Posterior vena cava (tissue), 2 donors: ENCODE results near the gene CELF1. TPM values are rescaled to one million over a fixed set of nuclear protein-coding genes. Genes with fewer than 3 reads are reported as not detected.
A peak's percentile ranks its signal among the peaks of the same experiment; 100 is the strongest.

Source experiments
- DNase-seq: peaks from one replicate; pipeline ENCODE4 v3.0.0-alpha.2; 2020; ENCODE audit warnings: low spot score
- intact Hi-C, 2 donors: fragments of 100-400 bp; cut with DNase I; formaldehyde crosslinking; loops; one replicate each; pipeline versions ENCODE4 v1.14.1 to v1.14.2; 2022 to 2023
- long read RNA-seq, 2 donors: library from polyadenylated mRNA; unstranded; transcript quantifications; one replicate each; pipeline ENCODE4 v2.0.0, GENCODE V29; 2020 to 2021
- total RNA-seq, 2 donors: library from RNA; stranded (reverse); fragmentation: NEBNext Ultra II Directional; extraction: Animal tissue kit (Norgen Biotek cat#: 25700); gene quantifications; one replicate each; pipeline ENCODE4 v1.2.1, GENCODE V29; 2021
- donor health status: DM: yes; HTN: yes; CAD: no.
- donor health status: DM: yes; HTN: yes; CAD: no.

CELF1 gene
- 10 to 100 TPM; 83.8 to 96.3 TPM for total RNA-seq
- long read RNA-seq, donor 1, partial matches to known transcripts: 8 of 46 reads
- long read RNA-seq, donor 1, other reads (novel, unspliced or antisense): 36 of 46 reads
- long read RNA-seq, donor 2, partial matches to known transcripts: 8 of 54 reads
- long read RNA-seq, donor 2, other reads (novel, unspliced or antisense): 43 of 54 reads

DNA sequence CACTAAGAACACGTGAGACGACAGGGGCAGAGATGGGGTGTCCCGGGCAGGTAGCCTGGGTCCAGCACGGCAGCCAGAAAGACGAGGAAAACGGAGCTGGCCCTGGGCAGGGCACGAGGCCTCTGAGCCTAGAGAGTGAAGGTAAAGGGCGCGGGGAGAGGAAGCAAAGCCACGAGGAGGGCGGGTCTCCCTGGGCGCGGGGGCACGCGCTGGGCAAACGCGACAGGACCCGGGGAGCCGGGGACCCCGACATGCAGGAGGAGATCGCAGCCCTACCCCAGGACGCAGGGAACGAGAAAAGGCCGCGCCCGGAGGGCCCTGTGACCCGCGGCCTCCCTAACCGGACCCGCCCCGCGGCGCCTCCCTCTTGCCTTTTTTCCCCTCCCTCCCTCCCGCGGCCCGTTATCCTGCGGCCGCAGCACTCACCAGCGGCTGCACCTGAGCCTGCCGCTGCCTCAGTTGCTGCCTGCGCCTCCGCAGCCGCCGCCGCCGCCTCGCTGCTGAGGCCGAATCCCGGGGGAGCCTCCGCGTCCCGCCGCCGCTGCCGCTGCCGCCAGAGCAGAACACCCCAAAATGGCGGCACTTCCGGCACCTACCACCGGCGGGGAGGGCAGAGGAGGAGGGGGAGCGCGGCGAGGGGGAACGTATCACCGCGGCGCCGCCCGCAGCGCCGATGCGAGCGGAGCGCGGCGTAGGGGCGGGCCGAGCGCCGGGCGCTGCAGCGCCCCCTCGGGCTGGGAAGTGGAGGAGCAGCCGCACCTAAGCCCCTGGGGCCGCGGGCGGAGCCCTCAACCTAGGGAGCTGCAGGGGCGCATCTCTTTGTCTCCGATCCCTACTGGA lies at the start of gene CELF1:
Gene CELF1, minus strand, starts transcription at position 567 of the 840 bp plus-strand sequence. CDS start 53,609 bp downstream, outside the sequence.
- intact Hi-C loops: loop anchor here in 1 of 2 donors (10.0 kb wide), 1 partner anchor 68 kb away; no protein-coding TSS in a partner anchor
- DNase-seq: peak; percentile 98

GRCh38 chr11:47599902-47600301 lies 47.0 kb upstream of the CELF1 start:
- DNase-seq: no peak
- intact Hi-C loops: no loop called here

- DNase-seq: no peak
- intact Hi-C loops: no loop called here
These were observed 43.0 kb upstream of the CELF1 start for GRCh38 chr11:47595967-47596366.

GRCh38 chr11:47595029-47595428 lies 42.1 kb upstream of the CELF1 start:
- DNase-seq: no peak
- intact Hi-C loops: no loop called here

- DNase-seq: no peak
These were observed 41.3 kb upstream of the CELF1 start, which contains the start of gene C1QTNF4 for GRCh38 chr11:47593934-47594855. TSS of gene C1QTNF4 (minus strand) at chr11:47594411. CDS start at chr11:47590810, 3,601 bp downstream.

GRCh38 chr11:47593492-47593933 lies 40.6 kb upstream of the CELF1 start:
- DNase-seq: no peak
- intact Hi-C loops: no loop called here

More at GRCh38 chr11:47593934-47594855, 41.3 kb upstream of the CELF1 start, which contains the start of gene C1QTNF4:
- intact Hi-C loops: no loop called here

DNA sequence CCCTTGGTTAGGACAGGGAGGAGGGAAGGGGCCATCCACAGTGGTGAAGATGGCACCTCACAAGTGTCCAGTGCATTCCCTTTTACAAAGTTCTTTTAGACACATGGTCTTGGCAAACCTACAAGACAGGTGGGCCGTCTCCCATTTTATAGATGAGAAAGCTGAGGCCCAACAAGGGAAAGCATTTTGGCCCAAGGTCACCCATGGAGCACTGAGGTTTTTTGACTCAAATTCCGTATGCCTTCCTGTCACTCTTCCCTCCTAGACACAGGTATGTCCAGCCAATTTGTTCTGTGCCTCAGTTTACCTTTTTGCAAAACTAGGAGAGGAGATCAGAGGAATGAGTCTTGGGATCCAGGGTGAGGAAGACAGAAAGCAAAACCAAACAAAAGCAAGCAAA lies 40.0 kb upstream of the CELF1 start:
- DNase-seq: no peak
- intact Hi-C loops: no loop called here

GRCh38 chr11:47592251-47592650 lies 39.3 kb upstream of the CELF1 start:
- DNase-seq: no peak

GRCh38 chr11:47591764-47592163 lies 38.8 kb upstream of the CELF1 start:
- no peak for DNase-seq
- intact Hi-C loops: no loop called here

More at GRCh38 chr11:47592251-47592650, 39.3 kb upstream of the CELF1 start:
- intact Hi-C loops: no loop called here

- DNase-seq: no peak
- intact Hi-C loops: no loop called here
These were observed 37.3 kb upstream of the CELF1 start for GRCh38 chr11:47589977-47590861.

DNA sequence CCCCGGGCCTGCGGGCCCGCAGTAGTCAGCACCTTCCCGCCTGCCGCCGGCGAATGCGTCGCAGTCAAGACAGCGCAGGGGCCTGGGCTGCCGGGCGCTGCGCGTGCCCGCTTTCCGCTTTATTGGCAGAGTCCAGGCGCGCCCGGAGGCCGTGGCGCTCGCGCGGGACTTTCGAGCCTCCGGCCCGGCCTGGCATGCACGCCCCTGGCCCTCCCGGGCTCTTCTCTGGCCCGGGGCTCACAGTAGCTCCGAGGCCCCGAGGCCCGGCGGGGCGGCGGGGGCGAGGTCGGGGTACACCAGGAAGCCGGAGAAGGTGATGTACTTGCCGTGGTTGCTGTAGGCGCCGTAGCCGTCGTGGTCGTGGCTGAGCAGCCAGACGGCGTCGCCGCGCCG lies 36.6 kb upstream of the CELF1 start:
- intact Hi-C loops: no loop called here
- DNase-seq: no peak

DNA sequence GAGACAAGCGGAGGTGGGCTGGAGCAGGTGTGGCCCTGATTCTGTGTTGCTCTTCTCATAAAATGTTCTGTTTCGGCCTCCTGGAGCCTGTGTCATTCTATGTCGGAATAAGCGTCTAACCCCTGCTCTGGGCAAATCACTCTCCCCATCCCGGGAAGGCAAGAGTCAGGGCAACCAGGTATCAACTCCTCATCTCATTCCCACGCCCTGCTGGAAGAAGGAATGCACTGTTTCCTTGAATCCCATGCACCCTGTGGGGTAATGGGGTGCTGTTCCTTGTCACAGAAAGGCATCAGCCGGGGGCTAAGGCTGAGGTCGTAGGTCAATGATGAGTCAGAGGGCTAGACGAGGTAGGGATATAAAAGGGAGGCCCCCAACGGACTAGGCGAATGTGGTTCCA lies 36.2 kb upstream of the CELF1 start:
- DNase-seq: no peak
- intact Hi-C loops: no loop called here

DNA sequence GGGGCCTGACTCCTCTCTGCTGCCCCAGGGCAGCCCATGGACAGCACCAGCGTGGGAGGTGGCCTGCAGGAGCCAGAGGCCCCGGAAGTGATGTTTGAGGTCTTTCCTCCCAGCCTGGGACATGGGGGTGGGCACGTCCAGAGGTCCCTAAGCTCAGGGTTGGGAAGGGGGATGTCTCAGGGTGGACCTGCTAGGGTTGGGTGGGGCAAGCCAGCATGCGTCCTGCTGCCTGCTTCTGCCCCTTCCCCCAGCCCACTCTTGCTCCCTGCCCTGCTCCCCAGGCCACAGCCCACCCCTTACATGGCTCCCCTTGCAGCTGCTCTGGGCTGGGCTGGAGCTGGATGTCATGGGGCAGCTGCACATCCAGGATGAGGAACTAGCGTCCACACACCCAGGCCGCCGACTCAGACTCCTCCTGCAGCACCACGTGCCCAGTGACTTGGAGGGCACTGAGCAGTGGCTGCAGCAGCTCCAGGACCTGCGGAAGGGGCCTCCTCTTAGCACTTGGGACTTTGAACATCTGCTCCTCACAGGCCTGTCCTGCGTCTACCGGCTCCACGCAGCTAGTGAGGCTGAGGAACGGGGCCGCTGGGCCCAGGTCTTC lies 34.9 kb upstream of the CELF1 start:
- DNase-seq: peak; percentile 93
- intact Hi-C loops: no loop called here

DNA sequence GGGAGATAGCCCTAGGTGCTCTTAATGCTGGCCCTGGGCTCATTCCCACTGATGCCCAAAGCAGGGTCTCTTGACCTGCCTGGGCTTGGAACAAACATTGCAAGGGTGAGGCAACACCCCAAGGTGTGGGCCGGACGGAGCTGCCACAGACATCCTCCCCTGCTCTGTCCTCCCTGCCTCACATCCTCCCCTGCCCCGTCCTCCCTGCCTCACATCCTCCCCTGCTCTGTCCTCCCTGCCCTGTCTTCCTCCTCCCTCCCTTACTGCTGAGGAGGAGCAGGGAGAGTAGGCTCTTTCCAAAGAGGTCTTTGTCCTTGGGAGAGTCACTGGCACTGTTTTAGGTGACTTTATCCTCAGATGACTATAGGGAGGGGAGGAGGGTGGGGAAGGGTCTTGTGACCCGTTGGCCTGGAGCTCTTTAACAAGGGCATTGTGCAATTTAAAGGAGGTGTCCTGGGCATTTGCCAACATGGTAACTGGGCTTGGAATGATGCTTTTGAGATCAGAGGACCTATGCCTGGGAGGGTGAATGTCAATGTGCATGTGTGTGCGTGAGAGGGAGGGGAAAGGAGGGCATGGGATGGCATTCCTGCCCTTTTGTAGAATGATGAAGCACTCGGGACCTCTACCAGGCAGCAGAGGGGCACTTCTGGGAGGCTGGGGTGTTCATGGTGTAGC lies 34.2 kb upstream of the CELF1 start:
- intact Hi-C loops: no loop called here
- DNase-seq: no peak

- intact Hi-C loops: no loop called here
- DNase-seq: peak; percentile 88
These were observed 33.3 kb upstream of the CELF1 start, which contains the start of gene FAM180B for GRCh38 chr11:47586098-47586855. TSS of gene FAM180B (plus strand) at chr11:47586678. CDS start at chr11:47586769, 91 bp downstream.

- intact Hi-C loops: no loop called here
- no peak for DNase-seq
These were observed 30.9 kb upstream of the CELF1 start for GRCh38 chr11:47583844-47584243.
